Heart left ventricle (tissue), 16 donors: ENCODE measurements around the gene KIF5A. TPM values are rescaled to one million over a fixed set of nuclear protein-coding genes. Genes with fewer than 3 reads are reported as not detected.

ENCODE experiments used
- ATAC-seq, 4 donors: fragments of 200-7000 bp; cut with Tn5 transposase; one replicate each; pipeline ENCODE4 v1.9.1; 2020 to 2022; ENCODE audit warnings: moderate library complexity in 4 of 4, mild to moderate bottlenecking in 3 of 4, moderate number of reproducible peaks in 1 of 4
- DNase-seq, 5 donors: peaks; one replicate each; pipeline ENCODE4 v3.0.0-alpha.2; 2020
- H3K27ac ChIP-seq, 12 donors: fragments of 200-600 bp; sonication (generic) in 4 of 12; one replicate each; pipeline versions ENCODE4 v1.5.0 to v1.8.0; 2016 to 2022; ENCODE audit warnings: mild to moderate bottlenecking in 2 of 12
- H3K27me3 ChIP-seq, 9 donors: fragments of 200-600 bp; sonication (generic) in 2 of 9; one replicate each; pipeline versions ENCODE4 v1.5.1 to v1.8.0; 2016 to 2022; ENCODE audit warnings: mild to moderate bottlenecking in 3 of 9
- H3K36me3 ChIP-seq, 9 donors: fragments of 200-600 bp; sonication (generic) in 2 of 9; one replicate each; pipeline versions ENCODE4 v1.5.0 to v1.8.0; 2018 to 2022; ENCODE audit warnings: mild to moderate bottlenecking in 2 of 9
- H3K4me1 ChIP-seq, 12 donors: fragments of 200-600 bp; sonication (generic) in 4 of 12; one replicate each; pipeline versions ENCODE4 v1.5.0 to v1.8.0; 2016 to 2022; ENCODE audit warnings: mild to moderate bottlenecking in 3 of 12
- H3K4me3 ChIP-seq, 12 donors: fragments of 200-600 bp; sonication (generic) in 4 of 12; one replicate each; pipeline versions ENCODE4 v1.5.0 to v1.8.0; 2017 to 2022; ENCODE audit warnings: mild to moderate bottlenecking in 9 of 12, moderate library complexity in 4 of 12
- H3K9me3 ChIP-seq, 12 donors: fragments of 200-600 bp; sonication (generic) in 4 of 12; one replicate each; pipeline versions ENCODE4 v1.5.0 to v1.8.0; 2016 to 2022; ENCODE audit warnings: mild to moderate bottlenecking in 1 of 12
- POLR2A ChIP-seq, 2 donors: fragments of 450-650 bp; IDR thresholded peaks; one replicate each; pipeline ENCODE4 v1.6.1; 2017; ENCODE audit warnings: antibody characterized with exemption in 2 of 2, mild to moderate bottlenecking in 2 of 2, moderate library complexity in 2 of 2
- WGBS, 4 donors: extraction: QIAGEN DNeasy Blood & Tissue Kit in 2 of 4; methylation state at CpG; one replicate each; pipeline versions ENCODE4 v1.1.5 to v1.1.7; 2013 to 2018; 5-methylcytosine and 5-hydroxymethylcytosine counted together
- intact Hi-C, 10 donors: fragments of 100-400 bp; cut with DNase I; formaldehyde crosslinking; loops; one replicate each; pipeline versions ENCODE4 v1.11.1 to v1.14.2; 2022
- polyA plus RNA-seq, 2 donors: library from polyadenylated mRNA; stranded (reverse); fragments of 200-250 nt; gene quantifications; one replicate each; pipeline ENCODE4 v1.2.3, GENCODE V29; 2013
- total RNA-seq, 9 donors: library from RNA; depleted of rRNA in 2 of 9; stranded (reverse); fragments of >200 nt in 2 of 9; fragmentation: NEBNext Ultra II Directional in 3 of 9; extraction: Animal tissue kit (Norgen Biotek cat#: 25700) in 3 of 9; gene quantifications; one replicate each; pipeline versions ENCODE4 v1.1.0 to v1.2.4, GENCODE V29; 2016 to 2023
- TF ChIP-seq, protein P1 (sequence below), 12 donors: fragments of 200-600 bp; sonication (generic) in 4 of 12; IDR thresholded peaks; one replicate each; pipeline versions ENCODE4 v1.5.0 to v1.8.0; 2018 to 2022; ENCODE audit warnings: antibody characterized with exemption in 12 of 12, mild to moderate bottlenecking in 5 of 12
- donor health status: ischemic (EF 13 %, LVEDD 7.1; RV severe dilation, severe dysfunction).
- donor health status: healthy with polysubstance abuse.
- donor health status: DM: no; HTN: yes; CAD: no.
- donor health status: DM: no; HTN: no; CAD: no.
- donor health status: ischemic (EF 25% LVEDD 6.9; RV normal size, moderate dysfunction).
- donor health status: ischemic (EF 25% LVEDD 5.7; RV mildly dilated, moderate dysfunction).
- donor health status: healthy.
- donor health status: DM: yes; HTN: yes; CAD: no.
- donor health status: ischemic (EF 35%, LVEDD 5.7; RV mildly dilated, moderate dysfunction).
- donor health status: nonischemic (EF 11% LVEDD 7.7; RV severe dilation, severe dysfunction).
- donor health status: DM: yes; HTN: yes; CAD: no.
- donor health status: PGD.
- donor health status: ischemic (EF 29% LVEDD 5.4; RV normal size, mild dysfunction).
- donor health status: nonischemic (EF 23%, LVEDD 6.1; RV moderate dilation, normal function).

The KIF5A gene
- total and polyA plus RNA-seq, 11 donors = 0.06 to 0.31 (median 0.14) TPM; not detected in 3

DNA sequence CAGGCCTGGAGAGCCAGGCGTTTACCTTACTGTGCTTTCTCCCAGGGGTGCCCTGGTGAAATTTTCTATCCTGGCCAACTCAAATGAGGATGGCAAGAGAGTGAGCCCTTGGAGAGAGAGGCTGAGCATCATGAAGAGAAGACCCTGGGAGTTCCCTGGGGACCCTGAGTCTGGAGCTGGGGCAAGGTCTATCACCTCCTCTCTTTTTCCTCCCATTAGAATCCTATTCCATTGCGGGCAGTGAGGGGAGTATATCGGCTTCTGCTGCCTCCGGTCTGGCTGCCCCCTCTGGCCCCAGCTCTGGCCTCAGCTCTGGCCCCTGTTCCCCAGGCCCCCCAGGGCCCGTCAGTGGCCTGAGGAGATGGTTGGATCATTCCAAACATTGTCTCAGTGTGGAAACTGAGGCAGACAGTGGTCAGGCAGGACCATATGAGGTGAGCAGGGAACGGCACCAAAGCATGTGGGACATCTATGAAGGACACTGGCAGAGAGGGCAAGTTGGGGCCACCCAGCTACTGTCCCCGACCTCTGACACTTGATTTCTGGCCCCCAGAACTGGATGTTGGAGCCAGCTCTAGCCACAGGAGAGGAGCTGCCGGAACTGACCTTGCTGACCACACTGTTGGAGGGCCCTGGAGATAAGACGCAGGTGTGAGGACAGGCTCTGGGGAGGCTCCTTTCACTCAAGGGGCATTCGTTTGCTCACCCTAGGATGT lies 63.0 kb downstream of the KIF5A start:
- ATAC-seq = no peak
- H3K4me1 ChIP-seq = peaks cover 0 to 70% (median 21%) of the 10 kb centered on the region in 12 donors
- no peaks in the 10 kb centered on the region for H3K9me3 ChIP-seq
- TF ChIP-seq POLR2A (IDR thresholded peaks at IDR 0.05) = no peak
- TF ChIP-seq, protein P1, sequence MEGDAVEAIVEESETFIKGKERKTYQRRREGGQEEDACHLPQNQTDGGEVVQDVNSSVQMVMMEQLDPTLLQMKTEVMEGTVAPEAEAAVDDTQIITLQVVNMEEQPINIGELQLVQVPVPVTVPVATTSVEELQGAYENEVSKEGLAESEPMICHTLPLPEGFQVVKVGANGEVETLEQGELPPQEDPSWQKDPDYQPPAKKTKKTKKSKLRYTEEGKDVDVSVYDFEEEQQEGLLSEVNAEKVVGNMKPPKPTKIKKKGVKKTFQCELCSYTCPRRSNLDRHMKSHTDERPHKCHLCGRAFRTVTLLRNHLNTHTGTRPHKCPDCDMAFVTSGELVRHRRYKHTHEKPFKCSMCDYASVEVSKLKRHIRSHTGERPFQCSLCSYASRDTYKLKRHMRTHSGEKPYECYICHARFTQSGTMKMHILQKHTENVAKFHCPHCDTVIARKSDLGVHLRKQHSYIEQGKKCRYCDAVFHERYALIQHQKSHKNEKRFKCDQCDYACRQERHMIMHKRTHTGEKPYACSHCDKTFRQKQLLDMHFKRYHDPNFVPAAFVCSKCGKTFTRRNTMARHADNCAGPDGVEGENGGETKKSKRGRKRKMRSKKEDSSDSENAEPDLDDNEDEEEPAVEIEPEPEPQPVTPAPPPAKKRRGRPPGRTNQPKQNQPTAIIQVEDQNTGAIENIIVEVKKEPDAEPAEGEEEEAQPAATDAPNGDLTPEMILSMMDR (IDR thresholded peaks at IDR 0.05) = no peak
- DNase-seq = no peak
- H3K27ac ChIP-seq = peak overlapping the region in 8 of 12 donors; percentile 8 to 96 (median 57)
- peak overlapping the region in 5 of 12 donors; percentile 65 to 83 (median 71) for H3K4me3 ChIP-seq
- peaks cover 0 to 38% (median 13%) of the 10 kb centered on the region in 9 donors for H3K36me3 ChIP-seq
- peaks cover 0 to 25% (median 0%) of the 10 kb centered on the region in 9 donors for H3K27me3 ChIP-seq
- WGBS, 4 donors = 84 to 88% (median 87%) methylated on average over 9 to 10 of the region's 10 CpGs
- intact Hi-C loops = no loop called here

DNA sequence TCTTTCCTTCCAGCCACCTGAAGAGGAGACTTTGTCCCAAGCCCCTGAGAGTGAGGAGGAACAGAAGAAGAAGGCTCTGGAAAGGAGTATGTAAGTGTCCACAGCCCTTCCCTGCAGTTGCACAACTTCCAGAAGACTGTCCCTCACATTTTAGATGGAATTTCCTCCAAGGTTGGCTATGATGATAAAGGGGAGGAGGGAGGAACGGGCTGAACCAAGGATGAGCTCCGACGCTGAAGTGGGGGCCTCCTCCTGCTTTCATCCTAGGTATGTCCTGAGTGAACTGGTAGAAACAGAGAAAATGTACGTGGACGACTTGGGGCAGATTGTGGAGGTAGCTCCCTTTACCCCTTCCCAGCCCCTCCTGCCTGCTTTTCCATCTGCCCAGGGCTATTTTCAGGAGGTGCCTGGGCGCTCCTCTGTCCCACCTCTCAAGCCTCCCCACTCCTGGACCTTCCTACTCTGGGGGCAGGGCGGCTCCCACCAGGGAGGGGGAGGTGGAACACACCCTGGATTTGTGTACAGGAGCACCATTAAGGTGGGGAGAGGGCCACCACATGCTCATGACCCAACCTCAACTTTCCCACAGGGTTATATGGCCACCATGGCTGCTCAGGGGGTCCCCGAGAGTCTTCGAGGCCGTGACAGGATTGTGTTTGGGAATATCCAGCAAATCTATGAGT lies 63.7 kb downstream of the KIF5A start:
- 81 to 85% (median 84%) methylated on average over 10 of the region's 10 CpGs for WGBS, 4 donors
- ATAC-seq = no peak
- H3K36me3 ChIP-seq = peaks cover 0 to 31% (median 12%) of the 10 kb centered on the region in 9 donors
- no peak for DNase-seq
- intact Hi-C loops = no loop called here
- peaks cover 0 to 27% (median 0%) of the 10 kb centered on the region in 9 donors for H3K27me3 ChIP-seq
- peak overlapping the region in 4 of 12 donors; percentile 9 to 96 (median 30) for H3K27ac ChIP-seq
- H3K4me1 ChIP-seq = peaks cover 0 to 69% (median 21%) of the 10 kb centered on the region in 12 donors
- TF ChIP-seq, protein P1 (IDR thresholded peaks at IDR 0.05) = no peak
- H3K9me3 ChIP-seq = no peaks in the 10 kb centered on the region
- H3K4me3 ChIP-seq = no peak overlapping the region

- no peak for TF ChIP-seq POLR2A (IDR thresholded peaks at IDR 0.05)
- TF ChIP-seq, protein P1 (IDR thresholded peaks at IDR 0.05) = no peak
- peaks cover 0 to 28% (median 10%) of the 10 kb centered on the region in 9 donors for H3K36me3 ChIP-seq
- 56 to 61% (median 59%) methylated on average over 13 to 14 of the region's 14 CpGs for WGBS, 4 donors
- H3K9me3 ChIP-seq = no peaks in the 10 kb centered on the region
- intact Hi-C loops = no loop called here
- H3K4me3 ChIP-seq = peak overlapping the region in 3 of 12 donors; percentile 2 to 26 (median 12)
- H3K27ac ChIP-seq = peak overlapping the region in 4 of 12 donors; percentile 9 to 27 (median 20)
- peaks cover 0 to 65% (median 22%) of the 10 kb centered on the region in 12 donors for H3K4me1 ChIP-seq
- peaks cover 0 to 35% (median 0%) of the 10 kb centered on the region in 9 donors for H3K27me3 ChIP-seq
- DNase-seq = peak in 4 of 5 donors; percentile 55 to 67 (median 65)
- ATAC-seq = no peak
These were observed 64.5 kb downstream of the KIF5A start for GRCh38 chr12:57614178-57614947.
